Measurements from ENCODE around the gene CCDC68.
"Not testable (repeated sequence)": the region's sequence is repeated elsewhere in the genome, so short reads cannot be mapped to it uniquely, and the experiment has no call there.

CCDC68 gene

DNA sequence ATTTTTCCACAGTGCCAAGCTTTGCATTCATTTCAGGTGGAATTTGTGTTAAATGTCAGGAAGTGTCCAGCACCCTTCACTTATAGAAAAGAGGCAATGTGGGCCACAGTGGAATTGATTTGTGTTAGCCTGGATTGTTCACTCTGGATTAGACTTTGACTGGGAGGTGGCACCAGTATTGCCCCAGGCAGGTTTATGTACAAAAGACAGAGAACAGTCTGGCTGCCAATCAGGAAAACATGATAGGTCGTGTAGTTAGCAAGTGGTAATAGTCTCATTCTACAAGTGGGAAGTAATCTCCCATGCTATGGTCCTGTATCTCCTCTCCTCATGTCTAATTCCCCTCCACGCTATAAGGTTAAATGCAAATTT is 85.4 kb downstream of the CCDC68 start:
- no peak for DNase-seq (ENCODE audit: low read depth)

DNA sequence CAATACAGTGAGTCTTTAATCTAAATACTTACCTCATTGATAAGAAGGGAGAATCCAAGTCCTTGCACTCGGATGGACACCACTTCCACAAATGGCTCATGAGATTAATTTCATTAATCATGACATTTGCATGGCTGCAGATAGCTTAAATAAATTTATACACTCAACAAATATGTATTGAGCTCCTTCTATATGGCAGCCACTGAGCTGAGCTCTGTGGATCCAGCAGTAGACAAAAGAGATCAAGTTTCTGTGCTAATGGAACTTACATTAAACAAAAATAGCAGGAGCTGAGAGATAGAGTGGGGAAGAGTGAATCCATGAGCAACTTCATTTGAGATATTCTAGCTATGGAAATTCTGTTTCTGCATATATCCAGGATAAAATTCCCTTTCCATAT is 86.6 kb downstream of the CCDC68 start:
- no peak for DNase-seq (ENCODE audit: low read depth)

DNA sequence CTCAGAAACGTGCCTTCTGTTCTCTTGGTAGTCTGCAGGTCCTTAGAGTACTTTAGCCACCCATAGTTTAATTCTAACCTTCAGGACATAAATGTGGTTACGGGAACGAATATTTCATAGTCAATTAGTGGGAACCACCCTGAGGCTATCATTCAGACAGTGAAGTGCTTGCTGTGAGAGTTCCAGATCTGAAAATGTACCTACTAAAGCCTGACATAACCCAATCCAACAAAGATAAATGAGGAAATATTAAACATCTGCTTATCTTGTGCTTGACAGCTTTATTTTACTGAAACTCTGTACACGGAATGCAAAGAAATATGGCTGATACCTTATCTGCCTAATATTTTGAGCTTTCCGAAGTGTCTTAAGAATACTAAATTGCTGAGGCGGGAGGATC is 88.0 kb downstream of the CCDC68 start:
- DNase-seq (ENCODE audit: low read depth) = no peak

DNA sequence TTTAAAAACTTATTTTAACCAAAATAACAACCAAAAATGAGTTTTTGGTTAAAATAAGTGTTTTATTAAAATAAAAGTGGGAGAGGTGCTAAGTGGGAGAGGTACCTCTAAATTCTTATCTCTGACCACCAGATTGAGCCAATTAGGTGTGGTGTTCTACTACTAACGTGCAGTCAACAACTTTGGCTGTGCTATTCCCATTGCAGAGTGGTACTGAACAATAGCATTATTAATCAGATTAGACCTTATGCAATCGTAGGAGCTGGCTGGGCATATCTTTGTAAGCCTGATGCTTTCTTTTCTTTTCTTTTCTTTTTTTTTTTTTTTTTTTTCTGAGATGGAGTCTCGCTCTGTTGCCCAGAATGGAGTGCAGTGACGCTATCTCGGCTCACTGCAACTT is 92.1 kb downstream of the CCDC68 start:
- no peak for DNase-seq (ENCODE audit: low read depth)

DNA sequence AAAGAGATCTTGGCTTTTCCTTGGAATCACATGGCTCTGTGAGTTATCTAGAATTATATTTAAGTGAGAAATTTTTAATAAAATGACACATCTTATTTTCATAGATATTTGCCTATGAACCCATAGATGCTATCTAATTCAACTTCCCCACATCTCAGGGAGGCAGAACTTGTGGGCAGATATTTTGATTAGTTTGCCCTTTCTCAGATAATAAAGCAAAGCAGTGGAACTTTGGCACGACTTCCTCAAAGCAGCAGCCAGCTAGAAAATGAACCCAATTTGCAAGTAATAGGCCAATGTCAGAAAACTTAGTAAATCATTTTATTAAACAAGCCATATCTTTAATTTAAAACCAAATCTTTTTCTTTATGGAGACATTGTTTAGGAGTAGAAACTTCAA is 98.3 kb downstream of the CCDC68 start:
- no peak for DNase-seq (ENCODE audit: low read depth)

DNA sequence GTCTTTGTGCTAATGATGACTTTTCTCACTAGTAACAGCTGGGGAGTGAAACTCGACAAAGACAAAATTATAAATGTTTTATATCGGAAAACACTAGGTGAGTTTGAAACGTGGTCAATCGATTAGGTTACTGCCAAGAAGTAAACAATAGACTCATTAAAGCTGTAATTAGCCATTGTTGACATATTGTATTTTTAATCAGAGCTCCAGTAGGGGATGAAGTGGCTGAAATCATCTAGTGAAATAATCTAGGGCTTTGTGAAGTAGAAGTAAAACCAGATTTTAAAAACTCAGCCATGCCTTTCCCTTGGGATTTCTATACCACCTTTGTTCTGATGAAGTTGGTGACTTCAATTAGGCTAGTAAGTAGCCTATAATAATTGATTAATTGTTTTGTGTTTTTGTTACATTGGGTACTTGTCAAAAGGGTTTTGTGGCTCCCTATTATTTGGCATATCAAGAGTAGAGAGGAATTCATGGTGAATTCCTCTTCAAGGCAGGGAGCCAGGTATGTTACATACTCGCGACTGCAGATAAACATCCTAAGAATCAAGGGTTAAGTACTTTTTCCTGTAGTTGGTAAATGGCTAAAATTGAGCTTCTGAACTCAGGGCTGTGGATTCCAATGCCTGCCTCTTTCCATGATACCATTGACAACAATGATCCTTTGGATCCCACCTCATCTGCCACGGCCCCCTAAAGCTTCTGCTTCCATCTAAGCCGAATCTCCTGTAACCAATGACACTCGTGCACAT is 99.4 kb downstream of the CCDC68 start:
- DNase-seq (ENCODE audit: low read depth) = no peak

DNA sequence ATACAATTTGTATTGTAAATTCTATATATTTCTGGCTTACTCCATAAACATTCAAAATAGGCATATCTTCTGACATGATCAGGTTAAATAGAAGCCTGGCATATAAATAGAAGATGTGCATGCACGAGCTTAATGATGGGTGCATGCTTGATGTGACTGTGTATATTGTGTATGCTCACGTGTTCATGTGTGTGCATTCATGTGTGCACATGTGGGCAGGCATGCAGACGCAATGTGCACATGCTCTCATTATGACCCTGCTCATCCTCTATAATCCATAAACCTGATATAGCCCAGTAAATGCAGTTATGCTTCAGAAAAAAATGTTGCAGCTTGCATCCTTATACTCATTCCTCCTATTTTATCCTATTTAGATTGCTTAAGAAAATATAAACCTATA is 101.8 kb downstream of the CCDC68 start:
- no peak for DNase-seq (ENCODE audit: low read depth)

DNA sequence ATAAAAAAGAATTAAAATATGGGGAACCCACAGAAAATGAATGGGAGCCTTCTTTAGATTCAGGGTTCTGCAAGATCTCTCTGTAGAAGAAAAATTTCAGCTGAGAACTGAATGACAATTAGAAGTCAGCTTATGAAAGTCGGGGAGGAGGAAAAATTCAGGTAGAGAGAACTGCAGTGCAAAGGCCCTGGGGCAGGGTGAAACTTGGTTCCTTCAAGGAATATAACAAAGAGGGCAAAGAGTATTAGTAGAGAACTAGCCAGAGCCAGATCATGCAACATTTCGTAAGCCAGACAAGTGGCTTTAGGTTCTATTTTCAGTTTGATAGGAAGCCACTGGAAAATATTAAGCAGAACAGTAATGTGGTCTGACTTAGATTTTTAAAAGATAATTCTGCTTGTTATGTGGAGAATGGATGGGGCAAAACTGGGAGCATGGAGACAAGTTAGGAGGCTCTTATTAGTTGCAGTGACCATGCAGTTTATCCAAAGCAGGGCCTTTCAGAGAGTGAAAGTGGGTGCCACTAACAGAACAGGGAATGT is 103.1 kb downstream of the CCDC68 start:
- no peak for DNase-seq (ENCODE audit: low read depth)

DNA sequence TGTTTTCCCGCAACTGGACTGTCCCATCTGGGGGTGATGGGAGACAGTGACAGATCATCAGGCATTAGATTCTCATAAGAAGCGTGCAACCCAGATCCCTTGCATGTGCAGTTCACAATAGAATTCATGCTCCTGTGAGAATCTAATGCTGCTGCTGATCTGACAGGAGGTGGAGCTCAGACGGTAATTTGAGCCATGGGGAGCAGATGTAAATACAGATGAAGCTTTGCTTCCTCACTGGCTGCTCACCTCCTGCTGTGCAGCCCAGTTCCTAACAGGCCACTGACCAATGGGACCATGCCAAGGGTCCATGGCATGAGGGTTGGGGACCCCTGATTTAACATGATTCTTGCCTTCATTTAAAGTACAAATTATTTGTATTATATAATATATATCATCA is 104.2 kb downstream of the CCDC68 start:
- DNase-seq (ENCODE audit: low read depth) = not testable (repeated sequence)

DNA sequence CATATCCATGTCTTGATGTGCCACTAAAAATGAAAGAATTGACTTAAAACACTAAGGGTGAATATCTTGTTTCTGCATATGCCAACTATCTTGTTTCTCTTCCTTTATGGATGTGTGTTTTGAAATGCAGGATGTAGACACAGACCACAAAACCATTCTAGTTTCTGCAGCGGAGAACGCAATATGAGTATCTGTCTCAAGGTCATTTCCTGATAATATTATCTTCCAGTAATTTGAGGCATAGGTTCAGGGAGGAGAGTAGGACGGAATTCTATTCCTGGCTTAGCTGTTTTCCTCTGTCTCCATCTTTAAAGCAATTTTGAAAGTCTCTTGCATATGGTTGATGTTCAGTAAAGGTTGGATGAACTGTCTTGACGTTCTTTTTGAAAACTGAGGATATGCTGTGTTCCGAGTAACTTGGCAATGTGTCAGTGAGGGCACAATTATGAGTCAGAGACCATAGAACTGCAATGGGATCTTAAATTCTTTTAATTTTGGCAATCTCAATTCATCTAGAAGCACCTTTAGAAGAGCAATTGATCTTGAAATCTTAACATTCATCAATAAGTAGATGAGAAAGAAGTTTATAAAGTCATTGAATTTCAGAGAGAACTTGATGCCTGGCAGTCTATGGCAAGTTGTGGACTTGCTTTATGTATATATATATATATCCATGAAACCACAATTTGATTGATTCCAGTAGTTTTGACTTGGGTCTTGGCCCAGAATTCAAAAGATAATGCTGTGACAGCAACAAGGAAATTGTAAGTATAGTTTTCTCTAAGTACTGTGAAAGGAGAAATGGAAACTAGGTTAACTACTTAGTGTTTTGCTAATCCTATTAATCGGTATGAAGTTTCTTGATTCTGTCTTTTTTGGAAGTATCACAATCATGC is 106.2 kb downstream of the CCDC68 start:
- DNase-seq (ENCODE audit: low read depth) = no peak

All from HS-27A (cell line).